HG02588 (cell line): ENCODE data around the gene UNC93B1.

Experiments used
- ATAC-seq: cut with Tn5 transposase; IDR thresholded peaks from one replicate; pipeline ENCODE4 v1.9.1; 2021; ENCODE audit warnings: mild to moderate bottlenecking, moderate library complexity; ENCODE audit not compliant: unreplicated experiment

UNC93B1 gene, protein sequence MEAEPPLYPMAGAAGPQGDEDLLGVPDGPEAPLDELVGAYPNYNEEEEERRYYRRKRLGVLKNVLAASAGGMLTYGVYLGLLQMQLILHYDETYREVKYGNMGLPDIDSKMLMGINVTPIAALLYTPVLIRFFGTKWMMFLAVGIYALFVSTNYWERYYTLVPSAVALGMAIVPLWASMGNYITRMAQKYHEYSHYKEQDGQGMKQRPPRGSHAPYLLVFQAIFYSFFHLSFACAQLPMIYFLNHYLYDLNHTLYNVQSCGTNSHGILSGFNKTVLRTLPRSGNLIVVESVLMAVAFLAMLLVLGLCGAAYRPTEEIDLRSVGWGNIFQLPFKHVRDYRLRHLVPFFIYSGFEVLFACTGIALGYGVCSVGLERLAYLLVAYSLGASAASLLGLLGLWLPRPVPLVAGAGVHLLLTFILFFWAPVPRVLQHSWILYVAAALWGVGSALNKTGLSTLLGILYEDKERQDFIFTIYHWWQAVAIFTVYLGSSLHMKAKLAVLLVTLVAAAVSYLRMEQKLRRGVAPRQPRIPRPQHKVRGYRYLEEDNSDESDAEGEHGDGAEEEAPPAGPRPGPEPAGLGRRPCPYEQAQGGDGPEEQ

GRCh38 chr11:68003846-68004550, at the start of gene UNC93B1:
UNC93B1 (minus strand) TSS chr11:68004097; CDS start chr11:68004043, 54 bp downstream.
- peak; percentile 58 for ATAC-seq

GRCh38 chr11:68053117-68053516, 49.2 kb upstream of the UNC93B1 start:
- no peak for ATAC-seq

GRCh38 chr11:68052137-68052873, 48.4 kb upstream of the UNC93B1 start:
- ATAC-seq, result no peak

DNA sequence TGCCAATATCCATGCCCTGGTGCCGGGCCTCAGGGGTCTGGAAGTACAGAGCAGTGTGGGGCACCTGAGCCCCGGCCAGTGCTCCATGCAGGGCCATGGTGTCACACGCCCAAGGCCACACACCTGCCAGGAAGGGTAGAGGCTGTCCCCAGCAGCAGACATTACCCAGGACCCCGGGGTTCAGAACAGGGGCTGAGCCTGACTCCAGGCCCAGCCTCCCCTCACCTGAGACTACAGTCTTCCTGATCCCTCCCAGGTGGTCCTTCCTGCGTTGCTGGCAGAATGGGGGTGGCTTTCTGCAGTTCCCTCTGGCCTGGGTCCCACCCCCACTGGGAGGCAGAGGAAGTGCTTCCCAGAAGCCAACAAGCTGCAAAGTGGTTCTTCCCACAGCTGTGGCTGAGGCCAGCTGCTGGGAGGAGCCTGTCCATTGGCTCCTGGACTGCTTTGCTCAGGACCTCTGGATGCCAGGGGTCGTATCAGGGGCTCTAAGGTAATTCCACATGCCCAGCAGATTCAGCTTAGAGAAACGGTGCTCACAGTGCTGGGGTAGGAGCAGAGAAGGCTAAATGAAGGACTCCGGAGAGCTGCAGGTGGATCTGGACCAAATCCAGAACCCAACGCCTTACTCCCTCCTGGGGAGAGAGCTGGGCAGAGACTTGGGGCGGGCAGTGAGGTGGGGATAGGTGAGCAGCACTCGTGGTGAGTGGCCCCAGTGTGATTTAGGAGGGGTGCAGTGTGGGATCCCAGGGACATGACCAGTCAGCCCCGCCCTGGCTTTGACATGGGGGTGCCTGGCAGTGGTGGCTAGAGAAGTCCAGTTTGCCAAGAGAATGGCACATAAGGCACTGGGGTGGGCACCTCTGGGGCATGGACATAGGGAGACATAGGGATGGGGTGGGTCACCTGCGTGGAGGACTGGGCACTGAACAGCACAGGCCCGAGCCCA, 47.6 kb upstream of the UNC93B1 start:
- ATAC-seq, result no peak

DNA sequence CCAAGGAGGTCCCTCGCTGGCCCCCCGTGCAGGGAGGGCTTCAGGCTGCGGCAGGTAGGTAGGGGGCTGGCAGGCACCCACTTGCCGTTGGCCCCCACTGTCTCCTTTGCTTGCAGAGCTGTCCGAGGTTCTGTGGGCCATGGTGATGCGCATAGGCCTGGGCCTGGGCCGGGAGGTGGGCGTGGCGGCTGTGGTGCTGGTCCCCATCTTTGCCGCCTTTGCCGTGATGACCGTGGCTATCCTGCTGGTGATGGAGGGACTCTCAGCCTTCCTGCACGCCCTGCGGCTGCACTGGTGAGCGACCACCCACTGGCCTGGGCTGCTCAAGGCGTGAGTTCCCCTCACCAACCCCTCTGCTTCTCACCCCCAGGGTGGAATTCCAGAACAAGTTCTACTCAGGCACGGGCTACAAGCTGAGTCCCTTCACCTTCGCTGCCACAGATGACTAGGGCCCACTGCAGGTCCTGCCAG, 46.5 kb upstream of the UNC93B1 start:
- ATAC-seq, result no peak

DNA sequence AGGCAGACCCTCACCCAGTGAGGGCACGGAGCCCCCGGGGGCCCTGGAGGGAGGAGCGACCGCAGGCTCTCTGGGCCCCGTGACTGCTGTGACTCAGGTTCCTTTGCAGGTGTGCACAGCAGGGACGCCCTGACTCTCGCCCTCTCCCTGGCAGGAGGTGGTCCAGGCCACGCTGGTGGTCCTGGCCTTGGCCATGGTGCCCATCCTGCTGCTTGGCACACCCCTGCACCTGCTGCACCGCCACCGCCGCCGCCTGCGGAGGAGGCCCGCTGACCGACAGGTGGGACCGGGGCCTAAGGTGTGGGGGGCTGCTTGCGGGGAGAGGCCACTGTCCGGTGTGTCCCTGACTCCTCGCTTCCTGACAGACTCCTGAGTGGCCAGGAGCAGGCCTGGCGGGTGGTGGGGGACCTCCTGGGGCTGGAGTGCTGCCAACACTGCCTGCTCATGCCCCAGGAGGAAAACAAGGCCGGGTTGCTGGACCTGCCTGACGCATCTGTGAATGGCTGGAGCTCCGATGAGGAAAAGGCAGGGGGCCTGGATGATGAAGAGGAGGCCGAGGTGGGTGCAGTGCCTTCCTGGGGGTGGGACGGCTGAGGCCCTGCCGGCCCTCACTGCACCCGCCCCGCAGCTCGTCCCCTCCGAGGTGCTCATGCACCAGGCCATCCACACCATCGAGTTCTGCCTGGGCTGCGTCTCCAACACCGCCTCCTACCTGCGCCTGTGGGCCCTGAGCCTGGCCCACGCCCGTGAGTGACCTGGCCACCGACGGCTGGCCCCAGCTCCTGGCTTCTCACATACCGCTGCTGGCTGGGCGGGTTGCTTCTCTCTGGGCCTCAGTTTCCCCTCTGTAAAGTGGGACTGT, 45.8 kb upstream of the UNC93B1 start:
- ATAC-seq, result no peak

- no peak for ATAC-seq
These were observed 45.0 kb upstream of the UNC93B1 start for GRCh38 chr11:68048681-68049508.

- ATAC-seq, result no peak
These were observed 43.8 kb upstream of the UNC93B1 start for GRCh38 chr11:68047437-68048290.

- no peak for ATAC-seq
These were observed 41.0 kb upstream of the UNC93B1 start for GRCh38 chr11:68044898-68045351.

GRCh38 chr11:68044145-68044813, 40.4 kb upstream of the UNC93B1 start:
- no peak for ATAC-seq

- no peak for ATAC-seq
These were observed 39.6 kb upstream of the UNC93B1 start for GRCh38 chr11:68043349-68044144.

- no peak for ATAC-seq
These were observed 39.1 kb upstream of the UNC93B1 start for GRCh38 chr11:68043029-68043348.

GRCh38 chr11:68042219-68043028, 38.5 kb upstream of the UNC93B1 start:
- ATAC-seq, result no peak

GRCh38 chr11:68041617-68042218, 37.8 kb upstream of the UNC93B1 start:
- no peak for ATAC-seq
